ENCODE results near the gene GPR173.
A peak's percentile ranks its signal among the peaks of the same experiment; 100 is the strongest.

Gene GPR173, protein sequence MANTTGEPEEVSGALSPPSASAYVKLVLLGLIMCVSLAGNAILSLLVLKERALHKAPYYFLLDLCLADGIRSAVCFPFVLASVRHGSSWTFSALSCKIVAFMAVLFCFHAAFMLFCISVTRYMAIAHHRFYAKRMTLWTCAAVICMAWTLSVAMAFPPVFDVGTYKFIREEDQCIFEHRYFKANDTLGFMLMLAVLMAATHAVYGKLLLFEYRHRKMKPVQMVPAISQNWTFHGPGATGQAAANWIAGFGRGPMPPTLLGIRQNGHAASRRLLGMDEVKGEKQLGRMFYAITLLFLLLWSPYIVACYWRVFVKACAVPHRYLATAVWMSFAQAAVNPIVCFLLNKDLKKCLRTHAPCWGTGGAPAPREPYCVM

DNA sequence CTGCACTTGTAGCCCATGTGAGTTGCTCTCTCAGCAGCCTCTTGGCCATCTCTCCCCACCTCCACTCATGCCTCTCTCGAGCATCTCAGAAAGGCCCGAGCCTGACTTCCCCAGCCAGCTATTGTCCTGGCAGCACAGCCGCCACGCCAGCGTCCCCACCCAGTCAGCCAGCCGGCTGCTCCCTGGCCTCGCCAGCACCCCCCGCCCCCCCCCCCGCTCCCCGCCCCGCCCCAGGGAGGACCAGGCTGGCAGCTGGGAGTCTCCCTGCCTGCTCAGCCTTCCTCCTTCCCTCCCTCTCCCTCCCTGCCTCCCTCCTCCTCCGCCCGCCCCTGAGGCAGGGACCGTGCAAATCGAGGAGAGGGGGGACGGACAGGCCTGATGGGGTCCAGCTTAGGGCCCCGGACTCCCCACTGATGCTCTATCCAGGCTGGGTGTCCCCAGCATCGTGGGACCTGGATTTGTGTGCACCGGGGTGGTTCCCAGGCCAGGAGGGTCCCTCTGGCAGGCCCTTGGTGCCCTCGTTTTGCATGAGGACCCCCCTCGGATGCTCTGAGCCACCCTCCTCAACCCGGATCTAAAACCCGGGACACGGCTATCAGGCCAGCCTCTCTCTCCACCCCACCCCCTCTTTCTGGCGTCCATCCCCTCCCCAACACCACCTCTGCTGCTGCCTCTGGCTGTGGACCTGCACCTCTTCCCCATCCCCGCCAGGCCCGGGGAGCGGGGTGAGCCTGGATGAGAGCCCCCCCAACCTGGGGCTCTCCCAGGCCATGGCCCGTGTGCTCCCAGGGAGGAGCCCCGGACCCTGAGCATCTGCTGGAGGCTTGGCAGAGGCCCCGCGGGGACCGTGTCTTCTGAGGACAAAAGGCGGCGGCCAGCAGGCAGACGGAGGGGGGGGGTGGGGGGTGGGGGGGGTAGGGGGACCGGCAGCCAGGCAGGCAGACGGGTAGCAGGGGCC lies at the start of gene GPR173:
Gene GPR173, plus strand, starts transcription at position 621 of the 958 bp plus-strand sequence. CDS start 27,833 bp downstream, outside the sequence.
- ATAC-seq, result no peak

DNA sequence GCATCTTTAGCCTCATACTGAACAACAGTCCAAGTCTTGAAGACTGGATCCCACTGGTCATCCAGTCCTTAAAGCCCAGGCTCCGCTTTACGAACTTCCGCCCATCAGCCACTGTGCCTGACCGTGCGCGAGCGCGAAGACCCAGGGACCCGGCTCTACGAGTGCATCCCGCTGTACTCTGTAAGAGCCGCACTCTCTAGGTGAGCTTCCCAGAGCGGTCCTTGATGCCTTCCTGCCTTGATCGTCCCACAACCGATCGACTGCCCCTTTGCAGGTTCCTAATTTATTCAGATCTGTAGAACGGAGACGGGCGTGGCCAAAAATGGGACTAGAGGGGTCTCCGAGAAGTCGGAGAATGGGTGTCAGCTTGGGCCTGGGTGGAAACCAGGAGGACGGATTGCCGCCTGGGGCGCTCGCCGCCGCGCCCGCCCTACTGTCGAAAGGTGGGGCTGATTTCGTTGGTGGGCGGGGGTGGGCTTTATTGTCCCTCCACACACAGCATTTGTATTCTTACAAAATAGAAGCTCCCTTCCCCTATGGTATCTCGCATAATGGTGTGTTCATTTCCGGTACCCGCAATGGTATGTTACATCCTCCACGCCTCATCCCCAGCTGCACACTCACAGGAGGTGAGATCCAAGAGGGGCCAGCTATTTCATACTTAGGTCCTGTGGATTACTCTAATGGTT lies 48.0 kb upstream of the GPR173 start:
- peak in 1 of 2 donors; percentile 48 for ATAC-seq

DNA sequence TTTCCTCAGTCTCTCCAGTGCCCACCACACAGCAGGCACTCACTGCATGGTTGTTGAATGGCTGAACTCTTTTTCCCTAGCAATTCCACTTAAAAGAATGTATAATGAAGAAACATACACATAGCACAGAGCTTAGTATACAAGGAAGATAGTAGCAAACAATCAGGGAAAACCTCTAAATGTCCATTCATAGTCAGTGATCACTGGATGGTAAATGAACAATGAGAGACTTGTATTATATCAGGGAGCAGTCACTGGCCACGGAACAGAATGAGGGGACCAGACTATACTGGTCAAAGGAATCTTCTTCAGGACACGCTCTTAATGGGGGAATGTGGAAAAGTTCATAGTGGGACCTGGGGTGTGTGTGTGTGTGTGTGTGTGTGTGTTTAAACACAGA lies 46.6 kb upstream of the GPR173 start:
- no peak for ATAC-seq

DNA sequence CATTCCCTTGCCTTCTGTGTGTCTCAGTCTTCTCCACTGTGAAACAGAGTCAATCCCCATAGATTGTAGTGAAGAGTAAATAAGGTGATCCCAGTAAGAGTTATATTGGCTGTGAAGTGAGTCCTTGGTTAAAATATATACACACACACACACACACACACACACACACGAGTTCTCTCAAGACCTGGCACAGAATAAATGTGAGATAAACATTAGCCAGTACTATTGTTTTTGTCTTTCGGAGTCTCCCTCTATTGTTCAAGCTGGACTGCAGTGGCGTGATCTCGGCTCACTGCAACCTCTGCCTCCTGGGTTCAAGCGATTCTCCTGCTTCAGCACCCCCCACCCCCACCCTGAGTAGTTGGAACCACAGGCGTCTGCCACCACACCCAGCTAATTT lies 45.5 kb upstream of the GPR173 start:
- ATAC-seq, result no peak

DNA sequence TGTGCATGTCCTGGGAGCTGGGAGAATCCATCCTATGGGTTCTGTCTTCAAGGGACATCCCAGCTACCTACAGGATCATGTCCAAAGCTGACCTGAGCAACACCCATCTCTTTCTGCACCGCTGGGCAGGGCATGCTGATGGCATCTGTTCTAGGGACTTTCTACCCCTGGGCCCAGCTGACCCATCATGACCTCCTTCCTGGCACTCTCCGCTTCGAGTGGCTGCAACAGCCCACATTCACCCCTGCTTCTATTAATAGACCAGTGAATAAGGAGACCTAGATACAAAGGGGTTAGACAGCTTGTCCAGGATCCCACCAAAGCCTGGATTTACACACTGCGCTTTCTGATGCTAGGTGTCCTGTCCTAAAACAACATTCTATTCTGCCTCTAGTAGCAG lies 44.6 kb upstream of the GPR173 start:
- no peak for ATAC-seq

DNA sequence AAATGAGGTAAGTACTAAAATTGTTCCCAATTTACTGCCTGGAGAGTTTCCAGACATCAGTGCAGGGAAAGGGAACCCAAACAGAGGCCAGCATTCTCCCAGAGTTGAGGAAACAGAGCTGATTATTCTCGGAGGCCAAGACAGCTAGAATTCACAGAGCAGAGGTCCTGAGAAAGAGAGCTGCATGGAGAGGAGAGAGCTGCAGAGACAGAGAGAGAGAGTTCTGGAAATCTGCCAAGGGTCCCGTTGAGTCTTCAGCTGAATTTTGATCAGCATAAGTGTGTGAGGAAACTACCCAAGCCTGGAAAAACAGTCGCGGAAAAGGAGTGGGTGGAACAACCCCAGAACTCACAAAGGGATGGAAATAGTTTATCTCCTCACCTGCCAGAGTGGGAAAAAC lies 43.8 kb upstream of the GPR173 start:
- ATAC-seq, result no peak

DNA sequence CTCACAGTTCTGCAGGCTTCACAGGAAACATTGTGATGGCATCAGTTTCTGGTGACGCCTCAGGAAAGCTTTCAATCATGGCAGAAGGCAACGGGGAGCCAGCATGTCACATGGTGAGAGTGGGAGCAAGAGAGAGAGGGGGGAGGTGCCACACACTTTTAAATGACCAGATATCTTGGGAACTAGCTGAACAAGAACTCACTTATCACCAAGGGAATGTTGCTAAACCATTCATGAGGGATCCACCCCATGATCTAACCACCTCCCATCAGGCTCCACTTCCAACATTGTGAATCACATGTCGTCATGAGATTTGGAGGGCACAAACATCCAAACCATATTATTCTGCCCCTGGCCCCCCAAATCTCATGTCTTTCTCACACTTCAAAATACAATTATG lies 43.3 kb upstream of the GPR173 start:
- no peak for ATAC-seq

DNA sequence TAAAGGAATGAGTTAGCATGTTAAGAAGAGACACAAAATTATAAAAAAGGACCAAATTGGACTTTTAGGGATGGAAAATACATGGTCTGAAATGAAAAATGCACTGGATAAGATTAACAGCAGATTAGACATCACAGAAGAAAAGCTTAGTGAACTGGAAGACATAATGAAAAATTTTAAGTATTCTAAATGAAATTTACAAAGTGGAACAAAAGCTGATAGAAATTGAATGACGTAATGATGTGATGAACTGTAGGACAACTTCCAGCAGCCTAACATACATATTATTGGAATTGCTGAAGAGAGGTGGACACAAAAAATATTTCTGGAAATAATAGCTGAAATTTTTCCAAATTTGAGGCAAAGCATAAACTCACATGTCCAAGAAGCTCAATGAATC lies 39.6 kb upstream of the GPR173 start:
- no peak for ATAC-seq

DNA sequence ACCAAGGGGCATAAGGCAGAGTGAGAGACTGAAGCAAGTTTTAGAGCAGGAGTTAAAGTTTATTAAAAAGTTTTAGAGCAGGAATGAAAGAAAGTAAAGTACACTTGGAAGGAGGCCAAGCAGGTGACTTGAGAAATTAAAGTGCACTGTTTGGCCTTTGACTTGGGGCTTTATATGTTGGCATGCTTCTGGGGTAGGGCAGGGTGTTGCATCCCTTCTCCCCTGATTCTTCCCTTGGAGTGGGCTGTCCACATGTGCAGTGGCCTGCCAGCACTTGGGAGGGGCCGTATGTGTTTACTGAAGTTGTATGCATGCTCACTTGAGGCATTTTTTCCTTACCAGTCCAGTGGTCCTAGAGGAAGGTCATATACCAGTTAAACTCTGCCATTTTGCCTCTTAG lies 35.3 kb upstream of the GPR173 start:
- no peak for ATAC-seq

DNA sequence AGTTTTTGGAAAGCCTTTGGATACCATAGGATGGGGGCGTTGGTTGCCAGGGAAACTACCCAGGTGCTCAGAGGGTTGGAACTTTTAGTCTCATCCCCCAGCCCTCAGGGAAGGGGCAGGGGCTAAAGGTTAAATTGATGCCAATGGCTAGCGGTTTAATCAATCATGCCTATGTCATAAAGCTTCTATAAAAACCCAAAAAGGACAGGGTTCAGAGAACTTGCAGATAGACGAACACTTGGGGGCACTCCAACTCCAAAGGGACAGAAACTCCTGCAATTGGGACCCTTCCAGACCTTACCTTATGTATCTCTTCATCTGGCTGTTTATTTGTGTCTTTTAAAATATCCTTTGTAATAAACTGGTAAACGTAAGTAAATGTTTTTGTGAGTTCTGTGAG lies 30.0 kb upstream of the GPR173 start:
- no peak for ATAC-seq

DNA sequence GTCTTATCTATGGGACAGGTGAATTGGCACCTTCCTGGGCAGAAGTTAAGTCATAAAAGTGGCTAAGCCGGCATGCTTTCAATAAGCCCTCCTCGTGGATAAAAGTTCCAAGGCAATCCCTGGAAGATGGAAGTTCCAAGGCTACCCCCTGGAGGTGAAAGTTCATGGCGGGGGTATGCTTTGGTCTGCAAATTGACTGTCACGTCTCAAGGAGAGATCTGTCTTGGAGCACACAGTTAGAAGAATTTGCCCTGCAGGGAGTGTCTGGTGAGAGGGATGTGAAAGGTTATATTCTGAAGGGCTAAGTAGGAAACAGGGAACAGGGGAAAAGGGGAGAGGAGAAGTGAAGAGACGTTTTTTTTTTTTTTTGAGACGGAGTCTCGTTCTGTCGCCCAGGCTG lies 26.2 kb upstream of the GPR173 start:
- ATAC-seq, result no peak

DNA sequence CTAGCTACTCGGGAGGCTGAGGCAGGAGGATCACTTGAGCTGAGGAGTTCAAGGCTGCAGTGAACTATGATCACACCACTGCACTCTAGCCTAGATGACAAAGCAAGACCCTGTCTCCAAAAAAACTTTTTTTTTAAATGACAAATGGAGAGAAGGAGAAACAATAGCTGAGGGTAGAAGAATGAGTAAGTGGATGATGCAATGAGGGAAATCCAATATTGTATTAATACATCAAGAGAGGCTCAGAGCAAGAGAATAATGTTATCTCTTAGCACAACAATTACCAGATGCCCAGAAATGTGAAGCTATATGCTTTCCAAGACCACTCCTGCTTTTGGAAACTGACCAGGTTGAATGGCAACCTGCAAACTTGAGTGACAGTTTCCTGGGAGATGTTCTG lies 19.9 kb upstream of the GPR173 start:
- no peak for ATAC-seq

DNA sequence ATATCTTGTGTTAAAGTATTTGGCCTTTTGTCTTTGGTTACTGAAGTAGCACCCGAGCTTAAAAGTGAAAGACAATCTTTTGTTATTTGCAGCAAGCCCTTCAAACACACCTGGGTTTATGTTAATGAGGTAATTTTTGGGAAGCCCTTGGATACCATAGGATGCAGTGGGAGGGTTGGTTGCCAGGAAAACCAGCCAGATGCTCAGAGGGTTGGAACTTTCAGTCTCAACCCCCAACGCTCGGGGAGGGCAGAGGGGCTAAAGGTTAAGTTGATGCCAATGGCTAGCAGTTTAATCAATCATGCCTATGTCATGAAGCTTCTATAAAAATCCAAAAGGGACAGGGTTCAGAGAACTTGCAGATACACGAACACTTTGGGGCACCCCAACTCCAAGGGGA lies 17.2 kb upstream of the GPR173 start:
- ATAC-seq, result no peak

DNA sequence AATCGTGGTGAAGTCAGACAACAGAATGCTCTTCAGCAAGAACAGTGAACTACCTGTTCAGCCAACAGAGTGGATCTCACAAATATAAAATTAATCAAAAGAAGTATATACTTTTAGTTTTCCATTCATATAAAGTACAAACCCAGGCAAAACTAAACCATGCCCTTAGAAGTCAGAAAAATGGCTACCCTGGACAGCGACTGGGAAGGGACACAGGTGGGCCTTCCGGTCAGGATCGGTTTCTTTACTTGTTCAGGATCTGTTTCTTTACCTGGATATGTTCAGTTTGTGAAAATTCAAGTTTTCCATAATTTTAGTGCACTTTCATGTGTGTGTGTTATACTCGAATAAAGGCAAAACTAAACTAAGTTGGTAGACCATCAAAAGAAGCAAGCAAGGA lies 12.4 kb upstream of the GPR173 start:
- ATAC-seq, result no peak

DNA sequence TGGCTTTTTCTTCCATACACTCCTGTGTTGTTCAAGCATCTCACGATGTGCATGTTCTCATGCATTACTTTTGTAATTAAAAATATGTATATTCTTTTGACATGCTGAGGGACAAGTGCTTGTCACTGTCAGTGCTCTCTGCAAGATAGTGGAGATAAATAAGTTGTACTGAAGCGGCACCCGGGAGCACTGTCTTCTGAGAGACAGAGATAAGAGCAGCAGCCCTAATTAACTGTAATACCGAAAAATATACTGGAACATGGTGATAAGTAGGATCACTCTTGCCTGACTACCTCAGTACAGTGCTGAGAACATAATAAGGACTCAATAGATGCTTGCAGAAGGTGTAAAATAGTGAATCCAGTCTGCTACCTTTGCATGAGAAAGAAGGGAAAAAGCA lies 9.4 kb upstream of the GPR173 start:
- no peak for ATAC-seq

DNA sequence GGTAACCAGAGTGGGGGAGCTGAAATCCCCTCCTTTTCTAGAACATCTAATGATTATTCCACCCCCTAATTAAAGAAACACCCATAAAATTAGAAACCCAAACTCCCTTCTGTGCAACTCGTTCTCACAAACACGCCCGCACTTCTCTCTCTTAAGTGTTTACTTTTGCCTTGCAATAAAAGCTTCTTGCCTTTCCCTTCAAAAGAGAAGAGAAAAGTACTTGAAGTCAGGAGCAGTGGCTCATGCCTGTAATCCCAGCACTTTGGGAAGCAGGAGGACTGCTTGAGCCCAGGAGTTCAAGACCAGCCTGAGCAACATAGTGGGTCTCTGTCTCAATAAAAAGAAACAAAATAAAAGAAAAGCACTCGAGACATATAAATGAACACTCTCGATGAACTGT lies 3.6 kb upstream of the GPR173 start:
- ATAC-seq, result no peak

DNA sequence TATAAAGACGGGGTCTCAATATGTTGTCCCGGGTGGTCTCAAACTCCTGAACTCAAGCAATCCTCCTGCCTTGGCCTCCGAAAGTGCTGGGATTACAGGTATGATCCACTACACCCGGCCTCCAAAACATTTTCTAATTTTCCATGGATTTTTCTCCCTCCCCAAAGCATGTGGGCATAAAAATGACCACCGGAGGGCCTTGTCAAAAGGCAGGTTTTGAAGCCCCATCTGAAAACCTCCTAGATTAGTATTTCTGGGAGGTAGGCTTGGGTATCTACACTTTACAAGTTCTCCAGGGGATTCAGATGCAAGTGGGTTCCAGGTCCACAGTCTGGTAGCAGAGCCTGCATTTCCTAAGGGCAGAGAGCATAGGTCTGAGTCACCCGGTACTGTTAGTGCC lies 1.4 kb upstream of the GPR173 start:
- no peak for ATAC-seq

DNA sequence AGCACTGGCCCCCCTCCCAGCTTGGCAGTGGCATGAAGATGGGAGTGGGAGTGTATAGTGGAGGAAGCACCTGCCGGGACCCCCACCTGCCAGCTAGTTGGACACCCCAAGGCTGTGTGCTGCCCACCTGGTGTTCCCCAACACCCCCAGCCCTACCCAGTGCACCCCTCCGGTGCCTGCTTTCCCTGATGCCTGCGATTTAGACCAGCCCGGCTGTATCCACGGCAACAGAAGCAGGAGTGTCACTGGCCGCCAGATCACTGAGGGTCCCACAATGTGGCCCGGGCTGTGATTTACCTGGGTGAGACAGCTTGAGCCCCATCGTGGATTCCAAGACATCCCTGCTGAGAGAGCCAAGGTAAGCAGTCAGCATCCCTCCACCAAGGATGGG lies 533 bp downstream of the GPR173 start:
- ATAC-seq, result no peak

DNA sequence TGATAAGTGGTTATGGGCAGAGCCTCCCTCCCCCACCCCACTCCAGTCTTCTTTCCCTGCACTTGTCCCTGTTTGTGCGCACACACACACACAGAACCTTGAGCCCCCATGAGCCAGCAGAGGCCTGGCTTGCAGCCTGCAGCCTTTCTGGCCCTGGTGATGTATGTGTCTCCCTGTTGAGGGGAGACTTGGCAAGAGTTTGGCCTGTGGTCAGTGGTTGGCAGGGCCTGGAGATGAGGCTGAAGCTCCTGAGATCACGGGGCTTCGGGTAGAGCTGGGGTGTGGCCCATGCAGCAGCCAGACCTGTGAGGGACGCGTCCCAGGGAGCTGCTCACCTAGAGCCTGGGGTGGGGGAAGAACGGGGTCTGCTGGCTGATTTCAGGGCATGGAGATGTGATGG lies 2.3 kb downstream of the GPR173 start:
- ATAC-seq, result no peak

DNA sequence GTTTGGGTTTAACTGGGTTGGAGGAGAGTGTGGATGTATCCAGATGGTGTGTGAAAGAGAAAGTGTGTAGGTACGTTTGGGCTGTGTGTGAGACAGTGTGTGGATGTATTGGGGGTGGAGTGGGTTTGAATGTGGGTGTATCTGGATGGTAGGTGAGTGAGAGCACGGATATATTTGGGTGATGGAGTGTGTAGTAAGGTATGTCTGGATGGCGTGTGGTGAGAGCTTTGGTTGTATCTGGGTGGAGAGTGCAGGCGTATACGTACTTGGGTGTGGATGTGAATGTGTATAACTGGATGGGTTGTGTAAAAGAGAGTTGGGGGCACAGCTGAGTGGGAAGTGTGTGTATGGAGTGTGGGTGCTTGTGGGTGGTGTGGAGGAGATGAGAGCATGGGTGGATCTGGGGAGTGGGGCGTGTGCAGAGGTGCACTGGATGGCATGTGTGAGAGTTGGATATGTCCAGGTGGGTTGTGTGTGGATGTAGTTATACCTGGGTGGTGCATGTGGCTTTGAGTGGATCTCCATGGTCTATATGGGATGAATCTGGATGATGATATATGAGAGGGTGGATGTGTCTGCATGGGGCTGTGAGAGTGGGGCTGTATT lies 6.8 kb downstream of the GPR173 start:
- no peak for ATAC-seq

DNA sequence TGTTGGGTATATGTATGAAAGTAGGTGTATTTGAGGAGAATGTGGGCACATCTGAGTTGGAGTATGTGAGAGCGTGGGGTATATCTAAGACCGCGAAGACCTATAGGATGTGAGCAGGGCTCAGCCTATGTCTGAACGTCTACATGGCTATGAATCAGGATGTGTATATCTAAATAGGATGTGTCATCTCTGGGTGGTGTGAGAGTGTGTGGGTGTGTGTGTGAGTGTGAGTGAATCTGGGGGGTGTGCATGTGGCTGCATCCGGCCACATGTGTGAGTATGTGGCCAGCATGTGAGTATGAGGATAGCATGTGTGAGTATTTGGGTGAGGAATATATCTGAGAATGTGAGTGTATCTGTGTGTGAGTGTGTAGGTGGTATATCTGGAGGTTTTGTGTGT lies 7.7 kb downstream of the GPR173 start:
- ATAC-seq, result peak in 1 of 2 donors; percentile 13

DNA sequence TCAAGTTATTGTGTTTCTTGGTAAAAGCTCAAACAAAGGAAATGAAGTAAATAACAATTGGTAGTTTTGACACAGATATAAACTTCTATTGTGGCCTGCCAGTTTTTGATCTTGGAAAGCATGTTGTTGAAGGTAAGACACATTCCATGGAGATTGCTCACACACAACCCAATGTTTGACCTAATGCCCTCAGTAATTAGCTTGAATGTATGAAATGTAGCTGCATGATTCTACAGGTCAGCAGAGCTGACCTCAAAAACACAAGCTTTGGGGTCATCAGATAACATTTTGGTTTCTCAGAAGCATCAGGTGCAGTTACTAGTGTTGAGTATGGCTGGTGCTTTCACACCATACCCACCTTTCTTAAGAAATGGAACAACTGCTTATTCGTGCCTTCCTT lies 16.5 kb downstream of the GPR173 start:
- ATAC-seq, result no peak

DNA sequence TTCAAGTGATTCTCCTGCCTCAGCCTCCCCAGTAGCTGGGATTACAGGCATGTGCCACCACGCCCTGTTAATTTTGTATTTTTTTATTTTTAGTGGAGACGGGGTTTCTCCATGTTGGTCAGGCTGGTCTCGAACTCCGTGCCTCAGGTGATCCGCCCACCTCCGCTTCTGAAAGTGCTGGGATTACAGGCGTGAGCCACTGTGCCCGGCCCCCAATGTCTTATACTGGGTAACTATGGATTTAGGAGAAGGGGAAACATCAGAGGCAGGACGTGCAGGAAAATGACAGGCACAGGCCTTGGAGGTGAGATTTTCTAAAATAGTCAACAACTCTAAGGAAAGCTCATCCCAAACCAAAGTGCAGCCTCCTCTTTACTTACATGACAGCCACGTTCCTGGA lies 22.5 kb downstream of the GPR173 start:
- ATAC-seq, result no peak

All from activated CD4-positive, CD25-positive, alpha-beta regulatory T cell treated with anti-CD3 and anti-CD28 coated beads, Interleukin-2, amount 50 U/mL, for 24 hours (primary cell).